T1000 (cell line): ENCODE measurements around the gene MARK4.
"Not testable (repeated sequence)": the region's sequence is repeated elsewhere in the genome, so short reads cannot be mapped to it uniquely, and the experiment has no call there.

Source experiments
- DNase-seq: peaks from one replicate; lab custom pipeline; 2025; ENCODE audit warnings: mixed read lengths; lab: John Stamatoyannopoulos, UW

MARK4 gene

DNA sequence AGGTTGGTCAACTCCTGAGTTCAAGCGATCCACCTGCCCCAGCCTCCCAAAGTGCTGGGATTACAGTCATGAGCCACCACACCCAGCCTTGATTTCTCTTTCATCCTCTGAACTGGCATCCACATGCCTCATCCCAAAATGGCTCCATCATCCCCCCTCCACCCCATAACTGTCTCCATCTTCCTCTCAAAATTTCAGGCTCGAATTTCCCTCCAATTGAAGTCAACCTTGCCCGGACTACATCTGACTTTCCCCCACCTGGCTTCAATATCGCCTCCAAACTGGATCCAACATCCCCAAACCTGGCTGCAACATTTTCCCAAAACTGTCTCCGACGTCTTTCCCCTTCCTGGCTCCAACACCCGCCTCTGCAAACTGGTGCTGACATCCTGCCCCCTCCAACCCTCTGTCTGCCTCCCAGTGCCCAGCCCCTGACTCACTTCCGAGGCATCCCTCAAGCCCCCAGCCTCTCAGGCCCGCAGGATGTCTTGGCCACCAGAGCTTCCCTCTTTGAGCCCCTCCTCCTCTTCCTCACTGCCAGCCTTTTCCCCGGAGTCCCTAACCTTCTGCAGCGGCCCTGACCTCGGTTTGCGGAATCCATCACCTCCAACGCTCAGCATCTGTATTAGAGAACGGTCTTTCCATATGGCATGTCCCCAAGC lies 6.8 kb upstream of the MARK4 start:
- DNase-seq: no peak

DNA sequence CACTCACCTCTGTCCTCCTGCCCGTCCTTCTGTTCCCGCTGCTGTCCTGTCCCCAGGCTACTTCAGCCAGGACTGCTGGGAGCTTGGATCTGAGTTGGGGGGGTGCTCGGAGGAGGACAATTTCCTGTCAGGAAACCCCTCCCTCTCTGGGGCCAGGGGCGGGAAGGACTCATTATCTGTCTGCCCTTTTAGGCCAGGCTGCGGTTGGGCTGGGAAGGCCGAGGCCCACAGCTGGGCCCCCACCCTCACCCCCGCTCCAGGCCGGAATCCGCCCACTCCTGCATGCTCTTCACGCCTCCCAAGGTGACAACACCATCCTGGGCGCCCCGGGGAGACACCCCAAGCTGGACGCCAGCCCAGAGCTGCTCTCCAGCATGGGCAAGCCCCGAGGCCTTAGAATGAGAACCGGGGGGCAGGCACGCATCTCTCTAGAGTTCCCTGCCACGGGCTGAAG lies 5.7 kb upstream of the MARK4 start, which contains the start of gene EXOC3L2:
Gene EXOC3L2 (minus strand): TSS at position 74 of the 454 bp plus-strand sequence. CDS start 6,362 bp downstream, outside the sequence.
- DNase-seq: no peak

DNA sequence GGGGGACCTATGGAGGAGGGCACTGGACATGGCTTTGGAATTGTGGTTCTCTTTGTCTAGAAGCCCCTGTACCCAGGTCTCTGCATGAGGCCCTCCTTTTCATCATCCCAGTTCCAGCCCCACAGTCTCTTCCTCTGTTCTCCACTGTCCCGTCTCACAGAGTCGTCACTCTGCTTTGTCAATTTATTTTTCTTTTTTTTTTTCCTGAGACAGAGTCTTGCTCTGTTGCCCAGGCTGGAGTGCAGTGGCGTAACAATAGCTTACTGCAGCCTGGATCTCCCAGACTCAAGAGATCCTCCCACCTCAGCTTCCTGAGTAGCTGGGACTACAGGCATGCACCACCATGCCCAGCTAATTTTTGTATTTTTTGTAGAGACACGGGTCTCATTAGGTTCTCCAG lies 5.2 kb upstream of the MARK4 start:
- no peak for DNase-seq

DNA sequence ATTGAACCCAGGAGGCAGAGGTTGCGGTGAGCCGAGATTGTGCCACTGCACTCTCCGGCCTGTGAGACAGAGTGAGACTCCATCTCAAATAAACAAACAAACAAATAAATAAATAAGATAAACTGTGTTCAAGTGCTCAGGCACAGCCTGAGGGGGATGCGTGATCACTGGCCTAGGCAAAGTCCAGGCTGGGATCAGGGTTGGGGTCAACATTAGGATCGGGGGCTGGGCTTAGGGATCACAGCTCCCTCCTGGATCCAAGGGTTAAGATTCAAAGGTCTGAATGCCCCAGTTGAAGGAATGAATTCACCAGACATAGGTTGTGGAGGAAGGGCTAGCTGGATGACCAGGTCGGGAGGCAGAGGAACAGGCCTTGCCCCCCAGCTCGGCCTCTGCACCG lies 3.9 kb upstream of the MARK4 start:
- DNase-seq: no peak

DNA sequence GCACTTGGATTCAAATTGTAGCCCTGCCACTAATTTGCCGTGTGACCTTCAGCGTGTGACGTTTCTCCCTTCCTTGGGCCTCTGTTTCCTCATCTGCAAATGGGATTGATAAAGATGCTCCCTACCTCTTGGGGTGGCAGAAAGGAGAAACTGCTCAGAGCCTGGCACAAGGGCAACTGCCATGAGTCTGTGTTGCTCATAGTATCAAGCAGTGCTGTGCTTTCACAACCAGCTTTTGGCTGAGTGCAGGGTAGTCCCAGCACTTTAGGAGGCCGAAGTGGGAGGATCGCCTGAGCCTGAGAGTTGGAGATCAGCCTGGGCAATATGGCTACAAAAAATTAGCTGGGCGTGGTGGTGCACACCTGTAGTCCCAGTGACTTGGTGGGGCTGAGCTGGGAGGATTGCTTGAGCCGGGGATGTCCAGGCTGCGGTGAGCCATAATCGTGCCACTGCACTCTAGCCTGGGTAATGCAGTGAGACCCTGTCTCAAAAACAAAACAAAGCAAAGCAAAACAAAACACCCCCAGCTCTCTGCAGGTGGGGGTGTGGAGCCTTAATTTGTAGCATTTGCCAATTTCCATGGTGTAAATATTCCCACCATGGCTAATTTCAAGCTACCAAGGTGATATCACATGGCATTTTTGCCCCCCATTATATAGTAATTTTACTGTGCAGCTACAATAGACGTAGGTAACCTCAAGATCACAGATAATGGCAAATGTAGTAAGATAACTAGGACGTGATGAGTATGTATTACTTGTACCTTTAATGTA lies 1.6 kb upstream of the MARK4 start:
- DNase-seq: no peak

DNA sequence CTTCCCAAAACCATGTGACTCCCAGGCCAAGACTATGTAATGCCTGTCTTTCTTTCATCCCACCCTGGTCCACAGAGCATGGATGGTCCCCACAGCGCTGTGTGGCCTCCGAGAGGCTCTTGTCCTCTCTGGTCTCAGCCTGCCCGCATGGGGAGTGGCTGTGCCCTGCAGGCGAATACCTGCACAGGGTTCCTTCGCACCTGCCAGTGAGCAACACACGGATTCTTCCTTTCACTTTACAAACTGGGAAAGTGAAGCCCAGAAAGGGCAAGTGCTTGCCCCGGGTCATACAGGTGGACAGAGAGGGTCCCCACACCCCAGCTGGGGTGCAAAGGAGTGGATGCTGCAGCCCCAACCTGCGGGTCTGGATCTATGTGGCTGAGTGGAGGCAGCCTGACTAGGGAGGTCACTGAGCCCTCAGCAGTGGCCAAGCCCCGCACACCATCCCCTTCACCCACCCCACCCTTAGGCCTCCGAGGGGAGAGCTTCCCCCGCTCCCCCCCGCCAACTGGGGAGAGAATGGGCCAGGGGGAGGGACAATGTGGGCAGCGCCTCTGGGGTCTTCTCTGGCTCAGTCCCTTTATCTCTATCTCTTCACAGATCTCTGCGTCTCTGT lies 747 bp upstream of the MARK4 start:
- no peak for DNase-seq

DNA sequence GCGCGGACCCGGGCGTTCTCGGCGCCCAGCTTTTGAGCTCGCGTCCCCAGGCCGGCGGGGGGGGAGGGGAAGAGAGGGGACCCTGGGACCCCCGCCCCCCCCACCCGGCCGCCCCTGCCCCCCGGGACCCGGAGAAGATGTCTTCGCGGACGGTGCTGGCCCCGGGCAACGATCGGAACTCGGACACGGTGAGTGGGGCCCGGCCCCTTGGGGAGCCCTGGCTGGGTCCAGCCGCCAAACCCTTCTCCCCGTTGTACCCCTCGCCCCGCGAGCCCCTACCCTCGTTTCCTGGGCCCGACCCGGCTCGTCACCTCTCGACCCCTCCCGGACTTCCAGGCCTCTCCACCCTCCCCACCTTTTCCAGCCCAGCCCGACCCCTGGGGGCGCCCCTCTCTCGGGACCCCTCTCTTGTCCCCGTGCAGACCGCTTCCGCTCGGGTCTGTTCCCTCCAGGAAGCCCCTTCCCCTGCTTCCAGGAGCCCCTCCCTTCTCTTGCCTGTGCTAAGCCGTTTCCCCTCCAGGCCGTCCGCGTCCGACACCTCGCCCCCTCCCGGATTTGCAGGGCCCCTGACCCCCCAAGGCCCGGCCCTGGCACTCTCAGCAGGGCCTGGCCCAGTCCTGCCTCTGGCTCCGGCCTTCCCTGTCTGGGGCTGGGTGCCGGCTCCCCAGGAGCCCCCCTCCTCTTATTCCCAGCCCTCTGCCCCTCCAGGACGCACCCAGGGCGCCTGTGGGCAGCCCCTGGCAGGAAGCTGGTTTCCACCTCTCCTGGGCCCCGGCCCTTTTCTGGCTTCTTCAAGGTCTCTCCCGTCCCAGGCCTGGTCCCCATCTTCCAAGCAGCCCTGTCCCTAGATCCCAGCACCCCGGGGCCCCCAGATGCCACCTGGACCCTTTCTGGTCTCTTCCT lies 632 bp downstream of the MARK4 start:
- no peak for DNase-seq

DNA sequence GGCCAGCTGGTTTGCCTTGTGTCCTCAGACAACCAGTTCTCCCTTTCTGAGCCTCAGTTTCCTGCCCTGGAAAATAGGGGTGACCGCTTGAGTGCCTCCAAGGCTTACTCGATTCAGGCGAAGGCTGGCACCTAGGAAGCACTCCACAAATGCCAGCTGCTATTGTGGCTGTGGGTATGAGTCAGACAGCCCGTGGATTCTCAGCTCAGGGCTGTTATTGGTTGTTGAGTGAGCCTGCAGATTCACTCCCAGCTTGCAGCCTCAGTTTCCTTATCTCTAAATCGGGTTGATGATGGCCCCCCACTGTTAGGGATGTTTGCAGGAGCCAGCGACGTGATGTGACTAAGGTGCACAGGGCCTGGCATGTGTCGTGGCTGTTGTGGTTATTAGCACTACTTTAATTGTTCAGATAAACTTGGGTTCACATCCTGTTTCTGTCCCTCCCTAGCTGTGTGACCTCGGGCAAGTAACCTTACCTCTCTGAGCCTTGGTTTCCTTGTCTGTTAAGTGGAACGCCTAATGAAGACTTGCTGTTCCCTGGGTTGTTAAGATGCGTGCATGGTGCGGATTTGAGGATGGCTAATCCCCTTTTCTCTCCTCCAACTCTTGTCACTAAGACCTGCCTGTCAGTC lies 2.4 kb downstream of the MARK4 start:
- DNase-seq: no peak

DNA sequence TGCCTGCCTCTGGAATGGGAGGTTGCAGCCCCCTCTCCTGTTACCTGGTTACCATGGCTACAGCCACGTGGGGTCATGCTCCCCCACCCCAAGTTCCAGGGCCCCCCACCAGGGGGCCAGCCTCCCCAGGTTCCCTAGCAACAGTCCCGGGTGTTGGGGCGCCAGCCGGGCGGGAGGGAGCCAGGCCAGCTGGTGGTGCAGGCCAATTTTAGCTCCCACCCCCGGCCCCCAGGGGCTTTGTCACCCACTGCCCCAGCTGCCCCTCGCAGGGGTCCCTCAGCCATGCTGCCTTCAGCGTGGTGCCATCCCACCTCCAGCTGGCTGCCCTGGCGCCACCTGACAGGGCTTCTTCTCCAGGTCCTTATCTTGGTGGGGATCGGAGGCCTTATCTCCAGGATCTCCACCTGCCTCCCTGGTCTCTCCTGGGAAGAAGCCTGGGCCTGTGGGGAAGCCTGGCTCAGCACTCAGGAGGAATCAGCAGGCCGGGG lies 3.0 kb downstream of the MARK4 start:
- no peak for DNase-seq

DNA sequence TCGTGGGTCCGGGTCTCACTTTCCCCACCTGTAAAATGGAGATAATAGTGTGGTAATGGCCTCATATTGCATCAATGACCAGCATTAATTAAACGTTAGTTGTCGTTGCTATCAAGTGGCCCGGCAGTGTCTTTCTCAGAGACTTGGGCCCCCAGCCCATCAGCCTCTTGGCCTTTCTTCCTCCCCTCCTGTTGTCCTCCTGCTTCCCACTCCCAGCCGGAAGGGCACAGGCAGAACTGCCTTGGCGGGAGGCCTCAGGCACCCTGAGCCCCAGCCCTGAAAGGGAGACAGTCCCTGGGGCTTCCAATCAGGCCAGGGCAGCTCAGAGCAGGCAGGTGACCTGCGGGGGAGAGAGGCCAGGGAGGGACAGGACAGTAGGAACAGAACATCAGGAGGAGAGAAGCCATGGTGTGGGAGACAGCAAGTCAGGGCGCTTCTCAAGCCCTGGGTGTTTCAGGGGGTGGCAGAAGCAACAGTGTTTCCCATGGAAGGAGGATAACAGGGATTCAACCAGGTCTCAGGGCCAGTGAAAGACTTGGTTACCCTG lies 4.6 kb downstream of the MARK4 start:
- no peak for DNase-seq

DNA sequence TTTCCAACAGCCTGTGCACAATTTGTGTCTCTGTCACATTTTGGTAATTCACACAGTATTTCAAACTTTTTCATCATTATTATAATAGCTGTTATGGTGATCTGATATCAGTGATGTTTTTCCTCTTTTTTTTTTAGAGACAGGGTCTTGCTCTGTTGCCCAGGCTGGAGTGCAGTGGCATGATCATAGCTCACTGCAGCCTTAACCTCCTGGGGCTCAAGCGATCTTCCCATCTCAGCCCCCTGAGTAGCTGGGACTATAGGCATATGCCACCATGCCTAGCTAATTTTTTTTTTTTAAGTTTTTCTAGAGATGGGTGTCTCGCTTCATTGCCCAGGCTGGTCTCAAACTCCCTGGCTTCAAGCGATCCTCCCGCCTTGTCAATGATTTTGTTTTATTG lies 5.8 kb downstream of the MARK4 start:
- no peak for DNase-seq

DNA sequence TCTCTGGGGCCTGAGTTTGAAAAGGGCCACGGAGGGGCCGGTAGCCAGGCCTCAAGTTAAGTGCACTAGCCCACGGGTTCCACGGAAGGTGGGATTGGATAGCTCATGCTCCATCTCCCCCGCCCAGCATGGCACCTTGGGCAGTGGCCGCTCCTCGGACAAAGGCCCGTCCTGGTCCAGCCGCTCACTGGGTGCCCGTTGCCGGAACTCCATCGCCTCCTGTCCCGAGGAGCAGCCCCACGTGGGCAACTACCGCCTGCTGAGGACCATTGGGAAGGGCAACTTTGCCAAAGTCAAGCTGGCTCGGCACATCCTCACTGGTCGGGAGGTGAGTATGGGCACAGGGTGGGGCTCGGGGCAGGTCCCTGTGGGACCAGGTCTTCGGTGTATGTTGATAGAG lies 7.8 kb downstream of the MARK4 start:
- DNase-seq: no peak

DNA sequence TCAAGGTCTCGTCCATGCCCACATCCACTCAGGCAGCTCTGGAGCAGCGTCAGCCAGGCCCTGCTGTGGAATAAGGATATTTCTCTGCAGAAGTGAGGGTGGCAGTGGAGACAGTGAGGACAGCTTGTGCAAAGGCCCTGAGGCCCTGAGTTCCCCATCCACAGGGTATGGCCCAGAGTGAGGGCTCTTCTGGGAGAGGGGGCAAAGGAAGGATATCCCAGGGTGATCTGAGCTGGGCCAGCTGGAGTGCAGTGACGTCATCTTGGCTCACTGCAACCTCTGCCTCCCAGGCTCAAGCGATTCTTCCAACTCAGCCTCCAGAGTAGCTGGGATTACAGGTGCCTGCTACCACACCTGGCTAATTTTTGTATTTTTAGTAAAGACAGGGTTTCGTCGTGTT lies 11.5 kb downstream of the MARK4 start:
- DNase-seq: no peak

DNA sequence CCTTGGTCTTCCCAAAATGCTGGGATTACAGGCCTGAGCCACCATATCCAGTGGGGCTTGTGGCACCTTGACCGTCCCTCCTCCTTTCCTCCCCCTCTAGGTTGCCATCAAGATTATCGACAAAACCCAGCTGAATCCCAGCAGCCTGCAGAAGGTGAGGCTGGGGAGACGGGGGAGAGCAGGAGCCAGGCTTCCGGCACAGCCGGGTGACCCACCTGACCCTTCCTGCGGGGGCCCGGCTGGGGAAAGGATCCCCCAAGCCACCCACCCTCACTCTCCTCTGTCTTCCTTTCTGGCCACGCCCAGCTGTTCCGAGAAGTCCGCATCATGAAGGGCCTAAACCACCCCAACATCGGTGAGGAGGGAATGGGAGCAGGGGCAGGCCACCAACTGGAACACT lies 11.9 kb downstream of the MARK4 start:
- DNase-seq: no peak

DNA sequence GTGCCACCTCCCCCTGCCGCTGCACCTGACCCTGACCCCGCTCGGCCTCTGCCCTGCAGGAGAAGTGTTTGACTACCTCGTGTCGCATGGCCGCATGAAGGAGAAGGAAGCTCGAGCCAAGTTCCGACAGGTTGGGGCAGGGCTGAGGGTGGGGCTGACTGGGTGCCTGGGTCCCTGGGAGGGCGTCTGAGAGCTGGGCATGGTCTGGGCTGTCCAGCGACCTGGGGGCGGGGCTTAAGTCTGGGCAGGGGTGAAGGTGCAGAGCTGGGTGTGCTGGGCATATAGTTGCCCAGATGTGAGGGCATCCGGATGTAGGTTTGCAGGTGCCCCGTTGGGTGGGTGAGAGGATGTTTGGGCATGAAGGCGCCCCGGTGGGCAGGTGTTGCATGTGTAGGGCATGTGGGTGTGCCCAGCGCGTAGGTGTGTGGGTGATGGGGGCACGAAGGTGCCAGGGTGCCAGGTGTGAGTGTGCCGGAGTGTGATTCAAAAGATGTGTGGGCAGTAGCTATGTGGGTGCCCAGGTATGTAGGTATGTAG lies 13.8 kb downstream of the MARK4 start:
- DNase-seq: no peak

DNA sequence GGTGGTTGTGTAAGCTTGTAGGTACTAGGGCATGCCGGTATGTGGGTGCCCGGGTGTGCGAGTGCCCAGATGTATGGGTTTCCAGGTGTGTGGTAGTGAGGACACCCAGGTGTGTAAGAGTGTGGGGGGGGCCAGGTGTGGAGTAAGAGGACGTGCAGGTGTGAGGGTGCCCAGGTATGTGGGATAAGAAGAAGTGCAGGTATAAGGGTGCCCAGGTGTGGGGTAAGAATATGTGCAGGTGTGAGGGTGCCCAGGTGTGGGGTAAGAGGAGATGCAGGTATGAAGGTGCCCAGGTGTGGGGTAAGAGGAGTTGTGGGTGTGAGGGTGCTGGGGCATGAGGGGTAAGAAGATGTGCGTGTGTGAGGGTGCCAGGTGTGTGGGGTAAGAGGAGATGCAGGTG lies 14.3 kb downstream of the MARK4 start:
- no peak for DNase-seq

DNA sequence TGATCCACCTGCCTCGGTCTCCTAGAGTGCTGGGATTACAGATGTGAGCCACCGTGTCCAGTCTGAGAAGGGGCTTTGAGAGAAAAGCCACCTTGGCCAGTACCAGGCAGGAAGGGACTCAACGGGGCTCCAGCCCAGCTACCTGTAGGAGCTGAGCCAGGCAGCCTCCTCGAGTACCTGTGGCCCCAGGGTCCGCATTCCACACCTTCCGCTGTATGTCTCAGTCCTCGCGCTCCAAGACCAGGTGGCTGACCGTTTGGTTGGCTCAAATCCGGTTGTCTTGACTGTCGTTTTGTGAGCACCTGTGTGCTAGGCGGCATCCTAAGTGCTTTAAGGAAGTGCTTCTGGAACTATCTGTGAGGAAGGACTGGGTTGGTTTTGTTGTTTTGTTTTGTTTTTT lies 16.2 kb downstream of the MARK4 start:
- DNase-seq: no peak

DNA sequence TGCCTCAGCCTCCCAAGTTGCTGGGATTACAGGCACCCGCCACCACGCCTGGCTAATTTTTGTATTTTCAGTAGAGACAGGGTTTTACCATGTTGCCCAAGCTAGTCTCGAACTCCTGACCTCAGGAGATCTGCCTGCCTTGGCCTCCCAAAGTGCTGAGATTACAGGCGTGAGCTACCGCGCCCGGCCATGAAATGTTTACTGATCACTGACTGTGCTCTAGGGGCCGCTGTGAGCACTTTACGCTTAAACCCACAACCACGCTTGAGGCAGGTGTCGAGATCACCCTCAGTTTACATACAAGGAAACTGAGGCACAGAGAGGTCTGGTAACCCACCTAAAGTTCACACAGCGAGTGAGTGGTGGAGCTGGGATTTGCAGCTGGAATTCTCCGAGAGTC lies 18.9 kb downstream of the MARK4 start:
- not testable (repeated sequence) for DNase-seq

DNA sequence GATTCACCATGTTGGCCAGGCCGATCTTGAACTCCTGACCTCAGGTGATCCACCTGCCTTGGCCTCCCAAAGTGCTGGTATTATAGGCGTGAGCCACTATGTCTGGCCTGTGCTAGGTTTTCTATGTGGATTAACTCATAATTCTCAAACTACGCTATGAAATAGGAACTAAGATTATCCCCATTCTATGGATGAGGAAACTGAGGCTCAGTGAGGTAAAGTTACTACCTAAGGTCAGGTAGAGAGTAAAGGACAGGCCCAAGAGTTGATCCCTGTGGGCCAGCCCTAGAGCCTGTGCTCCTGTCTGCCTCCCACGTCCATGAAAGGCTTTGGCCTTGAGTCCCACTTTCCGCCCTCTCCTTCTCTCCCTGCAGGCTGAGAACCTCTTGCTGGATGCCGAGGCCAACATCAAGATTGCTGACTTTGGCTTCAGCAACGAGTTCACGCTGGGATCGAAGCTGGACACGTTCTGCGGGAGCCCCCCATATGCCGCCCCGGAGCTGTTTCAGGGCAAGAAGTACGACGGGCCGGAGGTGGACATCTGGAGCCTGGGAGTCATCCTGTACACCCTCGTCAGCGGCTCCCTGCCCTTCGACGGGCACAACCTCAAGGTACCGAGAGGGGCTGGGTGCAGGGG lies 20.1 kb downstream of the MARK4 start:
- DNase-seq: no peak

DNA sequence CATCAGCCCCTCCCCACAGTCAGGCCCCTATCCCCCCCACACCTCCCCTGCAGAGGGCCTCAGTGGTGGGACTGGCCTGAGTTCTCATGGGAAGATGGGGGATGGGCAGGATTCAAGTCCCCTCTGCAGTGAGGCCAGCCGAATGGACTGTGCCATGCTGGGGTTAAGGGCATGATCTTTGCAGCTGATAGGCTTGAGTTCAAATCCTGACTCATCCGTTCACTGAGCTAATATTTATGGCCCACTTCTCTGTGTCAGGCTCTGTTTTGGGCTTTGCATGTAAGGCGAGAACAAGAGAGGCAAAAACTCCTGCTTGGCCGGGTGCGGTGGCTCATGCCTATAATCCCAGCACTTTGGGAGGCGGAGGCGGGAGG lies 20.7 kb downstream of the MARK4 start:
- no peak for DNase-seq

DNA sequence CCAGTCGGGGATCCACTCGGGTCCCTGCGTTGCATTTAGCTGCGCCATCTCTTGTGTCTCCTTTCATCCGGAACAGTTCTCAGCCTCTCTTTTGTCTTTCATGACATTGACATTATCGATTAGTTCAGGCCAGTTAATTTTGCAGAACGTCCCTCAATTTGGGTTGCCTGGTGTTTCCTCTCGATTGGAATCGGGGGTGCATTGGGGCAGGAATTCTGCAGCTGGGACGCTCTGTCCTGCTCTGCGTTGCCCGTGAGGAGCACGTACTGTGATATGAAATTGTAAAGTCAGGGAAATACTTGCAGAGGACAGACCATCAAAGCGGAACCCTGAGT lies 22.4 kb downstream of the MARK4 start:
- DNase-seq: no peak
